H9 (cell line): ENCODE data around the gene SLC6A8. TPM values are rescaled to one million over a fixed set of nuclear protein-coding genes. Genes with fewer than 3 reads are reported as not detected.

ENCODE experiments used
- DNase-seq: peaks from one replicate; pipeline ENCODE4 v3.0.0-alpha.2; 2017
- H2AFZ ChIP-seq: one replicate; pipeline ENCODE4 v1.6.1; 2013; ENCODE audit warnings: mild to moderate bottlenecking, low read length, control low read depth, moderate library complexity
- H2AK5ac ChIP-seq: 2 replicates; pipeline ENCODE4 v1.6.1; 2013; ENCODE audit warnings: low read length, control low read depth, mixed read lengths; ENCODE audit not compliant: insufficient read length
- H2BK120ac ChIP-seq: one replicate; pipeline ENCODE4 v1.6.1; 2013; ENCODE audit warnings: low read depth, mild to moderate bottlenecking, low read length, control low read depth, inconsistent platforms; ENCODE audit not compliant: poor library complexity, severe bottlenecking
- H2BK12ac ChIP-seq: 2 replicates; pipeline ENCODE4 v1.6.1; 2013; ENCODE audit warnings: low read length, control low read depth, mixed read lengths, low read depth; ENCODE audit not compliant: insufficient read length
- H2BK15ac ChIP-seq: 2 replicates; pipeline ENCODE4 v1.6.1; 2013; ENCODE audit warnings: low read depth, low read length, control low read depth
- H2BK20ac ChIP-seq: one replicate; pipeline ENCODE4 v1.6.1; 2013; ENCODE audit warnings: low read depth, mild to moderate bottlenecking, low read length, control low read depth, inconsistent platforms; ENCODE audit not compliant: poor library complexity, severe bottlenecking
- H2BK5ac ChIP-seq: 2 replicates; pipeline ENCODE4 v1.6.1; 2013; ENCODE audit warnings: low read length, control low read depth, mixed read lengths; ENCODE audit not compliant: insufficient read length
- H3K14ac ChIP-seq: 2 replicates; pipeline ENCODE4 v1.6.1; 2013; ENCODE audit warnings: low read length, control low read depth; ENCODE audit not compliant: insufficient read depth
- H3K18ac ChIP-seq: 2 replicates; pipeline ENCODE4 v1.6.1; 2013; ENCODE audit warnings: low read depth, mild to moderate bottlenecking, mixed read lengths, low read length, control low read depth; ENCODE audit not compliant: insufficient read length
- H3K23ac ChIP-seq: 2 replicates; pipeline ENCODE4 v1.6.1; 2013; ENCODE audit warnings: low read length, control low read depth, mixed read lengths, low read depth; ENCODE audit not compliant: insufficient read length
- H3K23me2 ChIP-seq: 2 replicates; pipeline ENCODE4 v1.6.1; 2013; ENCODE audit warnings: low read depth, mild to moderate bottlenecking, mixed read lengths, low read length, control low read depth; ENCODE audit not compliant: insufficient read length, poor library complexity, severe bottlenecking
- H3K27ac ChIP-seq: 2 replicates; pipeline ENCODE4 v1.5.1; 2013; ENCODE audit warnings: low read length, control low read depth, mixed read lengths, low read depth; ENCODE audit not compliant: insufficient read length
- H3K27me3 ChIP-seq: 2 replicates; pipeline ENCODE4 v1.6.1; 2013; ENCODE audit warnings: low read length, control low read depth, inconsistent platforms; ENCODE audit not compliant: insufficient read depth
- H3K4ac ChIP-seq: 2 replicates; pipeline ENCODE4 v1.6.1; 2013; ENCODE audit warnings: low read depth, mild to moderate bottlenecking, control low read depth, inconsistent platforms, low read length, moderate library complexity
- H3K4me1 ChIP-seq: 2 replicates; pipeline ENCODE4 v1.6.1; 2013; ENCODE audit warnings: low read length, control low read depth, inconsistent platforms; ENCODE audit not compliant: insufficient read depth
- H3K4me2 ChIP-seq: 2 replicates; pipeline ENCODE4 v1.6.1; 2013; ENCODE audit warnings: low read length, control low read depth, mixed read lengths; ENCODE audit not compliant: insufficient read length, insufficient read depth
- H3K56ac ChIP-seq: 2 replicates; pipeline ENCODE4 v1.6.1; 2013; ENCODE audit warnings: low read depth, mild to moderate bottlenecking, mixed read lengths, low read length, control low read depth; ENCODE audit not compliant: insufficient read length
- H3K79me1 ChIP-seq: 2 replicates; pipeline ENCODE4 v1.6.1; 2013; ENCODE audit warnings: low read depth, mild to moderate bottlenecking, moderate library complexity, low read length, control low read depth, inconsistent platforms; ENCODE audit not compliant: insufficient read depth, poor library complexity, severe bottlenecking
- H3K79me2 ChIP-seq: 2 replicates; pipeline ENCODE4 v1.6.1; 2013; ENCODE audit warnings: low read length, control low read depth, inconsistent platforms; ENCODE audit not compliant: insufficient read depth
- H3K9ac ChIP-seq: 2 replicates; pipeline ENCODE4 v1.6.1; 2013; ENCODE audit warnings: low read length, control low read depth, mixed read lengths; ENCODE audit not compliant: insufficient read length; ENCODE audit errors: extremely low read depth
- H3K9me3 ChIP-seq: one replicate; pipeline ENCODE4 v1.6.1; 2013; ENCODE audit warnings: low read depth, low read length, inconsistent platforms; ENCODE audit not compliant: control insufficient read depth
- H3T11ph ChIP-seq: one replicate; pipeline ENCODE4 v1.6.1; 2013; ENCODE audit warnings: mild to moderate bottlenecking, low read length, control low read depth, inconsistent platforms
- H4K20me1 ChIP-seq: one replicate; pipeline ENCODE4 v1.6.1; 2013; ENCODE audit not compliant: control insufficient read depth, insufficient read length, insufficient read depth
- H4K5ac ChIP-seq: 2 replicates; pipeline ENCODE4 v1.6.1; 2013; ENCODE audit warnings: low read depth, mild to moderate bottlenecking, mixed read lengths, low read length, control low read depth; ENCODE audit not compliant: insufficient read length
- H4K8ac ChIP-seq: replicated peaks from 2 replicates; pipeline ENCODE4 v1.6.1; 2013; ENCODE audit warnings: low read length, control low read depth, mixed read lengths, low read depth; ENCODE audit not compliant: insufficient read length
- H4K91ac ChIP-seq: 2 replicates; pipeline ENCODE4 v1.6.1; 2013; ENCODE audit warnings: low read depth, mild to moderate bottlenecking, moderate library complexity, mixed read lengths, low read length, control low read depth; ENCODE audit not compliant: insufficient read length
- H3K27ac Mint-ChIP-seq, 3 experiments: 2 replicates in 2 of 3; 3 replicates in 1 of 3; pipeline ENCODE4 v1.8.0; 2020 to 2021; ENCODE audit warnings: mixed read lengths in 3 of 3, mild to moderate bottlenecking in 1 of 3, moderate library complexity in 1 of 3
- H3K27me3 Mint-ChIP-seq: 2 replicates; pipeline ENCODE4 v1.8.0; 2021; ENCODE audit warnings: low read depth, mild to moderate bottlenecking, moderate library complexity, mixed read lengths
- H3K36me3 Mint-ChIP-seq, 3 experiments: 2 replicates in 2 of 3; 3 replicates in 1 of 3; pipeline ENCODE4 v1.8.0; 2020 to 2021; ENCODE audit warnings: low read depth in 3 of 3, mixed read lengths in 3 of 3; ENCODE audit not compliant: insufficient read depth in 1 of 3
- H3K4me1 Mint-ChIP-seq, 2 experiments: 2 replicates each; pipeline ENCODE4 v1.8.0; 2020; ENCODE audit warnings: mixed read lengths in 2 of 2
- H3K4me3 Mint-ChIP-seq, 2 experiments: 2 replicates in 1 of 2; 3 replicates in 1 of 2; pipeline ENCODE4 v1.8.0; 2020 to 2021; ENCODE audit warnings: mild to moderate bottlenecking in 2 of 2, mixed read lengths in 2 of 2, moderate library complexity in 1 of 2
- H3K9me3 Mint-ChIP-seq, 2 experiments: 2 replicates in 1 of 2; 3 replicates in 1 of 2; pipeline ENCODE4 v1.8.0; 2020; ENCODE audit warnings: mild to moderate bottlenecking in 2 of 2, mixed read lengths in 2 of 2, moderate library complexity in 1 of 2
- WGBS: extraction: QIAGEN DNeasy Blood & Tissue Kit; methylation state at CpG from one replicate; pipeline ENCODE4 v1.1.7; 2013; ENCODE audit warnings: missing lambda C conversion rate, low lambda C conversion rate, mixed read lengths; ENCODE audit not compliant: insufficient read length; ENCODE audit errors: extremely low coverage; 5-methylcytosine and 5-hydroxymethylcytosine counted together
- total RNA-seq: library from RNA; stranded (reverse); gene quantifications from 2 replicates; pipeline ENCODE4 v1.2.1, GENCODE V29; 2021
- TF ChIP-seq, protein P1 (sequence below): fragments of 200-600 bp; sonication (generic); conservative IDR thresholded peaks from 3 replicates; pipeline ENCODE4 v1.8.0; 2021; ENCODE audit warnings: antibody characterized with exemption, mild to moderate bottlenecking

Gene SLC6A8
- total RNA-seq, 1 experiment from 2014 or later: 229 TPM

DNA sequence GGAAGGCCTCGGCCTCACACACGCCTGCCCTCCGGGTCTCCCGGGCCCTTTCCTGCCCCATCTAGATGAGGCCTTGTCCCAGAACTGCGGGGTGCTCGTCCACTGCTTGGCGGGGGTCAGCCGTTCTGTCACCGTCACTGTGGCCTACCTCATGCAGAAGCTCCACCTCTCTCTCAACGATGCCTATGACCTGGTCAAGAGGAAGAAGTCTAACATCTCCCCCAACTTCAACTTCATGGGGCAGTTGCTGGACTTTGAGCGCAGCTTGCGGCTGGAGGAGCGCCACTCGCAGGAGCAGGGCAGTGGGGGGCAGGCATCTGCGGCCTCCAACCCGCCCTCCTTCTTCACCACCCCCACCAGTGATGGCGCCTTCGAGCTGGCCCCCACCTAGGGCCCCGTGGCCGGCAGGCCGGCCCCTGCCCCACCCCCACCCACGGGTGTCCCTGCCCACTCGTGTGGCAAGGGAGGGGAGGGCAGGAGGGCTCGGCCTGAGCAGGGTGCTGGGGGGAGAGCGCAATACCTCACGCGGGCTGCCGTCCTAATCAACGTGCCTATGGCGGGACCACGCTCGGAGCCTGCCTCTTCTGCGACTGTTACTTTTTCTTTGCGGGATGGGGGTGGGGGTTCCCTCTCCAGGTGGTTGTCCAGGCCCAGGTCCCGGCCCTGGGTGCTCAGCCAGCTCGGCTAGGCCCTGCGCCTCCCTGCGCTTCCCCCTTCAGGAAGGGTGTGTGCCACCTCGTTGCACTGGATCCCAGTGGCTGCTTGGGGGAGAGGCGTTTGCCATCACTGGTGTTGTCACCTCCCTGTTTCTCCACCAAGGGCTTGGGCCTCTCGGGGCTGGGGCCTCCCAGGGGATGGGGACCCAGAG is 37.6 kb upstream of the SLC6A8 start:
- Mint-ChIP-seq H3K36me3 (peaks cover 0 to under 1% (median 0%) of the 10 kb centered on the region in 3 experiments; a peak in 3 of 7 replicates), H3K27ac (no peak overlapping the region), H3K4me1 (peaks cover 2 to 3% of the 10 kb centered on the region in 2 experiments; a peak in 1 of 4 replicates), H3K9me3 (peaks cover 62 to 68% of the 10 kb centered on the region in 2 experiments), H3K27me3 (peaks cover 45% of the 10 kb centered on the region), H3K4me3 (no peak overlapping the region)
- H3K4ac ChIP-seq: no peak overlapping the region
- H4K8ac ChIP-seq: no peak overlapping the region
- peaks cover 2% of the 10 kb centered on the region for H4K20me1 ChIP-seq
- peak; percentile 19 for DNase-seq
- H3K23ac ChIP-seq: no peak overlapping the region
- H2BK15ac ChIP-seq: no peak overlapping the region
- H3K18ac ChIP-seq: no peak overlapping the region
- H3K14ac ChIP-seq: no peak overlapping the region
- H3K79me2 ChIP-seq: no peaks in the 10 kb centered on the region
- no peak overlapping the region for H2AFZ ChIP-seq
- no peak overlapping the region for H3T11ph ChIP-seq
- H3K9me3 ChIP-seq: peaks cover 35% of the 10 kb centered on the region
- WGBS: no CpG with 5 or more reads among the region's 41 CpGs
- H3K27me3 ChIP-seq: peaks cover 32% of the 10 kb centered on the region
- H2AK5ac ChIP-seq: no peak overlapping the region
- no peak overlapping the region for H4K5ac ChIP-seq
- no peak overlapping the region for H3K56ac ChIP-seq
- no peak overlapping the region for H2BK12ac ChIP-seq
- H3K79me1 ChIP-seq: no peaks in the 10 kb centered on the region
- H2BK5ac ChIP-seq: no peak overlapping the region
- no peak overlapping the region for H2BK120ac ChIP-seq
- peaks cover 3% of the 10 kb centered on the region for H3K23me2 ChIP-seq
- H3K4me2 ChIP-seq: no peak overlapping the region
- no peak overlapping the region for H3K27ac ChIP-seq
- no peak overlapping the region for H2BK20ac ChIP-seq
- no peaks in the 10 kb centered on the region for H3K4me1 ChIP-seq
- no peak overlapping the region for H3K9ac ChIP-seq
- H4K91ac ChIP-seq: no peak overlapping the region
- TF ChIP-seq, protein P1, sequence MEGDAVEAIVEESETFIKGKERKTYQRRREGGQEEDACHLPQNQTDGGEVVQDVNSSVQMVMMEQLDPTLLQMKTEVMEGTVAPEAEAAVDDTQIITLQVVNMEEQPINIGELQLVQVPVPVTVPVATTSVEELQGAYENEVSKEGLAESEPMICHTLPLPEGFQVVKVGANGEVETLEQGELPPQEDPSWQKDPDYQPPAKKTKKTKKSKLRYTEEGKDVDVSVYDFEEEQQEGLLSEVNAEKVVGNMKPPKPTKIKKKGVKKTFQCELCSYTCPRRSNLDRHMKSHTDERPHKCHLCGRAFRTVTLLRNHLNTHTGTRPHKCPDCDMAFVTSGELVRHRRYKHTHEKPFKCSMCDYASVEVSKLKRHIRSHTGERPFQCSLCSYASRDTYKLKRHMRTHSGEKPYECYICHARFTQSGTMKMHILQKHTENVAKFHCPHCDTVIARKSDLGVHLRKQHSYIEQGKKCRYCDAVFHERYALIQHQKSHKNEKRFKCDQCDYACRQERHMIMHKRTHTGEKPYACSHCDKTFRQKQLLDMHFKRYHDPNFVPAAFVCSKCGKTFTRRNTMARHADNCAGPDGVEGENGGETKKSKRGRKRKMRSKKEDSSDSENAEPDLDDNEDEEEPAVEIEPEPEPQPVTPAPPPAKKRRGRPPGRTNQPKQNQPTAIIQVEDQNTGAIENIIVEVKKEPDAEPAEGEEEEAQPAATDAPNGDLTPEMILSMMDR: no peak
